Measurements from ENCODE around the gene PHLPP1.

PHLPP1 gene

DNA sequence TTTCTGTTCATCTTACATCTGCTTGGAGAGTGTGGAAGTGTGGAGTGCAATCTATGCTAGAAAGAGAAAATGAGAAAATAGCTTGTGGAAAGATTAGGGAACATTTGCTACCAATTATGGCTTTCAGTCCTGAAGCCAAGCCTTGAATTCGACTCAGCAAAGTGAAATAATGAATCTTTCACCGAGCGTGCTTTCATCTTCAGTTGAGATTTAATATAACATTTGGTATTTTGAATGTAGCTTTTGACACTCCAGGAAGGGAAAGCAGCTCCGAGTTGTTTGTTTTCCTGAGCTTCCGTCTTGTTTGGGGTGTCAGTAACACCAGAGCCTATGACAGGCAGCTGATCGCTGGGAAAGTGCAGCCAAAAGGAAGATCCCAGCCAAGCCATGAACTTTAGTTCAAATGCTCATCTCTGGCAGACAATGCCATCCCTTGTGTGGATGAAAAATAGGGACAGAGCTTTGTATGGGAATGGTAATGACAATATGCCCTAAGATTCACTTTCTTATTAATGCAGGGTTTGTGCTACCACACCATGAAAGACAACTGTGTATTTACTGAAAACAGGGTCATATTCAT is 25.0 kb upstream of the PHLPP1 start:
- no peak overlapping the region for H3K4me3 ChIP-seq (ENCODE audit: low read length in 2 of 2)
- peaks cover 3 to 17% of the 10 kb centered on the region in 2 donors for H3K9me3 ChIP-seq (replicated peaks in 1 of 2; ENCODE audit: control insufficient read depth in 2 of 2, insufficient read depth in 1 of 2, low read depth in 1 of 2, low read length in 2 of 2)
- no peak overlapping the region for H2AFZ ChIP-seq (ENCODE audit: low read length)
- peaks cover 0 to 2% of the 10 kb centered on the region in 2 donors for H3K36me3 ChIP-seq (replicated peaks in 1 of 2; ENCODE audit: control insufficient read depth in 2 of 2, insufficient read depth in 2 of 2, low read length in 2 of 2)
- no peak overlapping the region for H4K91ac ChIP-seq (ENCODE audit: low read depth, low read length, poor library complexity)
- peaks cover 0 to 2% (median 0%) of the 10 kb centered on the region in 3 experiments for H3K27me3 ChIP-seq (ENCODE audit: control insufficient read depth in 3 of 3, insufficient read depth in 3 of 3, low read depth in 1 of 3, low read length in 3 of 3)
- no peak overlapping the region for H3K14ac ChIP-seq (ENCODE audit: low read length)
- no peak for DNase-seq (ENCODE audit: low spot score)
- H4K8ac ChIP-seq (ENCODE audit: low read depth, low read length): no peak overlapping the region
- no peak overlapping the region for H2BK5ac ChIP-seq (ENCODE audit: low read length)
- H3K4me1 ChIP-seq (ENCODE audit: control insufficient read depth in 2 of 2, insufficient read depth in 1 of 2, low read depth in 1 of 2, low read length in 2 of 2): no peaks in the 10 kb centered on the region
- H2AK5ac ChIP-seq (ENCODE audit: low read depth, low read length): no peak overlapping the region
- H3K9ac ChIP-seq (ENCODE audit: low read depth, low read length, poor library complexity): no peak overlapping the region
- no CpG with 5 or more reads among the region's 6 CpGs for WGBS, 2 donors (ENCODE audit: extremely low coverage in 2 of 2, insufficient read length in 2 of 2, insufficient replicate concordance in 1 of 2)
- H3K23ac ChIP-seq (ENCODE audit: low read depth, low read length, poor library complexity): no peak overlapping the region
- no peak overlapping the region for H2BK12ac ChIP-seq (ENCODE audit: low read length)
- no peak overlapping the region for H2BK120ac ChIP-seq (ENCODE audit: low read depth, low read length)
- H3K27ac ChIP-seq (replicated peaks; ENCODE audit: low read length): no peak overlapping the region
- no peak overlapping the region for H3K4me2 ChIP-seq (ENCODE audit: insufficient read depth, low read length, poor library complexity, severe bottlenecking)
- H3K79me1 ChIP-seq (ENCODE audit: low read depth, low read length): no peaks in the 10 kb centered on the region
- H2BK15ac ChIP-seq (ENCODE audit: low read length): no peak overlapping the region
- H3K4ac ChIP-seq (ENCODE audit: low read length): no peak overlapping the region
- H3K18ac ChIP-seq (ENCODE audit: low read length): no peak overlapping the region

DNA sequence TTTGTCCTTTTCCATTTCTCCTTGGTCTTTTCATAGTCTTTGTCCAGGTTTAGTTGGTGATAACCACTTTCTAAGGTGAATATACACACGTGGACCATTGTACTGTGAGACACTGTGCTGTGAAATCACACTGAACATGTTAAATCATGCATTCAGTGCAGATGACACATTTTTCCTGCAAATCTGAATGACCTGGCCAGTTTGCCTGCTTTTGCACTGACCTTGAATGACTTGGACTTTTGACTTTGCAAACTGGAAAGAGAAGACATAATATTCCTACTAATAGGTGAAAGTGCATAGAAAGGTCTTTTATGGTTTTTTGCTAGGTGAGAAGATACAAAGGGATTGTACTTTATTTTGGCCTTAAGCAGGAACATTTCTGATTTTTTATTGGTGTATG is 21.7 kb upstream of the PHLPP1 start:
- Histone ChIP-seq H2BK5ac (ENCODE audit: low read length) (no peak overlapping the region), H2AK5ac (ENCODE audit: low read depth, low read length) (no peak overlapping the region), H3K14ac (ENCODE audit: low read length) (no peak overlapping the region), H2BK15ac (ENCODE audit: low read length) (no peak overlapping the region), H3K9ac (ENCODE audit: low read depth, low read length, poor library complexity) (no peak overlapping the region), H3K36me3 (replicated peaks in 1 of 2; ENCODE audit: control insufficient read depth in 2 of 2, insufficient read depth in 2 of 2, low read length in 2 of 2) (peaks cover 0 to 2% of the 10 kb centered on the region in 2 donors), H3K79me1 (ENCODE audit: low read depth, low read length) (no peaks in the 10 kb centered on the region), H3K4me2 (ENCODE audit: insufficient read depth, low read length, poor library complexity, severe bottlenecking) (no peak overlapping the region), H3K27me3 (ENCODE audit: control insufficient read depth in 3 of 3, insufficient read depth in 3 of 3, low read depth in 1 of 3, low read length in 3 of 3) (peaks cover 0 to 2% (median 0%) of the 10 kb centered on the region in 3 experiments), H3K23ac (ENCODE audit: low read depth, low read length, poor library complexity) (no peak overlapping the region), H4K91ac (ENCODE audit: low read depth, low read length, poor library complexity) (no peak overlapping the region), H2AFZ (ENCODE audit: low read length) (no peak overlapping the region), H3K27ac (replicated peaks; ENCODE audit: low read length) (no peak overlapping the region), H2BK120ac (ENCODE audit: low read depth, low read length) (no peak overlapping the region), H3K4ac (ENCODE audit: low read length) (no peak overlapping the region), H3K4me3 (ENCODE audit: low read length in 2 of 2) (no peak overlapping the region), H3K9me3 (replicated peaks in 1 of 2; ENCODE audit: control insufficient read depth in 2 of 2, insufficient read depth in 1 of 2, low read depth in 1 of 2, low read length in 2 of 2) (peaks cover 3 to 11% of the 10 kb centered on the region in 2 donors), H2BK12ac (ENCODE audit: low read length) (no peak overlapping the region), H3K18ac (ENCODE audit: low read length) (no peak overlapping the region), H3K4me1 (ENCODE audit: control insufficient read depth in 2 of 2, insufficient read depth in 1 of 2, low read depth in 1 of 2, low read length in 2 of 2) (no peaks in the 10 kb centered on the region), H4K8ac (ENCODE audit: low read depth, low read length) (no peak overlapping the region)
- WGBS, 2 donors (ENCODE audit: extremely low coverage in 2 of 2, insufficient read length in 2 of 2, insufficient replicate concordance in 1 of 2): no CpG with 5 or more reads among the region's 1 CpG
- no peak for DNase-seq (ENCODE audit: low spot score)

DNA sequence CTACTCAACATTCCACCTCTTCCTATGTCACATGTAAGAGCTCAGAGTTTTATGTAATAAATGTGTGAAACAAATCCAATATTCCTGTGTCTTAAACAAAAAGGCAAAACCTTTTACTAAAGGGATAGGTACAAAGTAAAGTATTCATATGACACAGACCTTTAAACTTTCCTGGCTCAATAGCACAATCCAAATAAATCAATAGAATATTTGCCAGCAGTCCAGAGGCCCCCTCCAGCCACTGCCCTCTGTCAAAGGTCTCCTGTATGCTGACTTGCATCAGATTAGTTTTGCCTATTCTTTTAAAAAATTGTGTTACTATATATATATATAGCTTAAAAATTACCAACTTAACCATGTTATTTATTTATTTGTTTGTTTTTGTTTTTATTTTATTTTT is 17.7 kb upstream of the PHLPP1 start:
- H4K91ac ChIP-seq (ENCODE audit: low read depth, low read length, poor library complexity): no peak overlapping the region
- no peak overlapping the region for H3K27ac ChIP-seq (replicated peaks; ENCODE audit: low read length)
- no peaks in the 10 kb centered on the region for H3K27me3 ChIP-seq (ENCODE audit: control insufficient read depth in 3 of 3, insufficient read depth in 3 of 3, low read depth in 1 of 3, low read length in 3 of 3)
- no peak overlapping the region for H3K4ac ChIP-seq (ENCODE audit: low read length)
- no peak overlapping the region for H2BK15ac ChIP-seq (ENCODE audit: low read length)
- no peaks in the 10 kb centered on the region for H3K4me1 ChIP-seq (ENCODE audit: control insufficient read depth in 2 of 2, insufficient read depth in 1 of 2, low read depth in 1 of 2, low read length in 2 of 2)
- no peak overlapping the region for H2BK120ac ChIP-seq (ENCODE audit: low read depth, low read length)
- H2AK5ac ChIP-seq (ENCODE audit: low read depth, low read length): no peak overlapping the region
- no peaks in the 10 kb centered on the region for H3K36me3 ChIP-seq (replicated peaks in 1 of 2; ENCODE audit: control insufficient read depth in 2 of 2, insufficient read depth in 2 of 2, low read length in 2 of 2)
- H3K18ac ChIP-seq (ENCODE audit: low read length): no peak overlapping the region
- no peak overlapping the region for H2AFZ ChIP-seq (ENCODE audit: low read length)
- no peak overlapping the region for H3K4me2 ChIP-seq (ENCODE audit: insufficient read depth, low read length, poor library complexity, severe bottlenecking)
- H2BK5ac ChIP-seq (ENCODE audit: low read length): no peak overlapping the region
- H3K79me1 ChIP-seq (ENCODE audit: low read depth, low read length): no peaks in the 10 kb centered on the region
- H3K9ac ChIP-seq (ENCODE audit: low read depth, low read length, poor library complexity): no peak overlapping the region
- no peak overlapping the region for H4K8ac ChIP-seq (ENCODE audit: low read depth, low read length)
- no peak overlapping the region for H3K14ac ChIP-seq (ENCODE audit: low read length)
- peaks cover 0 to 3% of the 10 kb centered on the region in 2 donors for H3K9me3 ChIP-seq (replicated peaks in 1 of 2; ENCODE audit: control insufficient read depth in 2 of 2, insufficient read depth in 1 of 2, low read depth in 1 of 2, low read length in 2 of 2)
- DNase-seq (ENCODE audit: low spot score): no peak
- H2BK12ac ChIP-seq (ENCODE audit: low read length): no peak overlapping the region
- no peak overlapping the region for H3K23ac ChIP-seq (ENCODE audit: low read depth, low read length, poor library complexity)
- no peak overlapping the region for H3K4me3 ChIP-seq (ENCODE audit: low read length in 2 of 2)

DNA sequence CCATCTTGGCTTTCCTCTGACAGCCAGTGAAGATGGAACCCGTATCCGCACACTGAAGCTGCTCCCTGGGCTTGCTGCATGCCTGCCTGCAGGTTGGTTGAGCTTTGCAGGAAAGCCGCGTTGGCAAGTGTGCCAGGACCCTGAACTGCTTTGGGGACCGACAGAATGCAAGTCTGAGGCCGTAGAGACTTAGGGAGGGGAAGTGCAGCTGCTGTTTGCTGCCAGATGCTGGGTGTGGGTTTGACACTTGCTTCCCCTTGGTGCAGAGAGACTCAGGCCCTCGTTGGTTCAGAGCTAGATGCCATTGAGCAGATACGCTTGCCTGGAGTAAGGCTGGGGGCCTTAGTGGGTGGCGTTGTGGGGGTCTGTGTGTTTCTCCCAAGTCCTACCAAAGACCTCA is 13.1 kb upstream of the PHLPP1 start:
- Histone ChIP-seq H3K18ac (ENCODE audit: low read length) (peak overlapping the region; percentile 85), H3K4me3 (ENCODE audit: low read length in 2 of 2) (no peak overlapping the region), H3K14ac (ENCODE audit: low read length) (no peak overlapping the region), H2AK5ac (ENCODE audit: low read depth, low read length) (no peak overlapping the region), H3K79me1 (ENCODE audit: low read depth, low read length) (no peaks in the 10 kb centered on the region), H4K8ac (ENCODE audit: low read depth, low read length) (no peak overlapping the region), H2BK12ac (ENCODE audit: low read length) (no peak overlapping the region), H3K23ac (ENCODE audit: low read depth, low read length, poor library complexity) (no peak overlapping the region), H3K27me3 (ENCODE audit: control insufficient read depth in 3 of 3, insufficient read depth in 3 of 3, low read depth in 1 of 3, low read length in 3 of 3) (no peaks in the 10 kb centered on the region), H2AFZ (ENCODE audit: low read length) (no peak overlapping the region), H3K27ac (replicated peaks; ENCODE audit: low read length) (no peak overlapping the region), H3K4ac (ENCODE audit: low read length) (peak overlapping the region; percentile 93), H4K91ac (ENCODE audit: low read depth, low read length, poor library complexity) (no peak overlapping the region), H2BK120ac (ENCODE audit: low read depth, low read length) (no peak overlapping the region), H3K9ac (ENCODE audit: low read depth, low read length, poor library complexity) (no peak overlapping the region), H3K4me2 (ENCODE audit: insufficient read depth, low read length, poor library complexity, severe bottlenecking) (no peak overlapping the region), H3K4me1 (ENCODE audit: control insufficient read depth in 2 of 2, insufficient read depth in 1 of 2, low read depth in 1 of 2, low read length in 2 of 2) (no peaks in the 10 kb centered on the region), H3K36me3 (replicated peaks in 1 of 2; ENCODE audit: control insufficient read depth in 2 of 2, insufficient read depth in 2 of 2, low read length in 2 of 2) (no peaks in the 10 kb centered on the region), H2BK15ac (ENCODE audit: low read length) (no peak overlapping the region), H3K9me3 (replicated peaks in 1 of 2; ENCODE audit: control insufficient read depth in 2 of 2, insufficient read depth in 1 of 2, low read depth in 1 of 2, low read length in 2 of 2) (peaks cover 0 to 3% of the 10 kb centered on the region in 2 donors), H2BK5ac (ENCODE audit: low read length) (no peak overlapping the region)
- no CpG with 5 or more reads among the region's 9 CpGs for WGBS, 2 donors (ENCODE audit: extremely low coverage in 2 of 2, insufficient read length in 2 of 2, insufficient replicate concordance in 1 of 2)
- DNase-seq (ENCODE audit: low spot score): no peak

Measured in neuronal stem cell (in vitro differentiated cells).